H1 (cell line): ENCODE measurements around the gene LYPD3. TPM values are rescaled to one million over a fixed set of nuclear protein-coding genes. Genes with fewer than 3 reads are reported as not detected.

Experiments used
- CTCF ChIA-PET: fragments of 300-600 bp; sonication (Branson Sonifier 250); formaldehyde crosslinking; loops from one replicate; lab custom pipeline; 2021; ENCODE audit not compliant: partially characterized antibody; lab: Charles Lee
- POLR2A ChIA-PET: fragments of 300-600 bp; sonication (Branson Sonifier 250); formaldehyde crosslinking; loops from one replicate; lab custom pipeline; 2021; ENCODE audit warnings: inconsistent platforms; ENCODE audit not compliant: partially characterized antibody; lab: Charles Lee
- DNase-seq, 2 experiments: peaks; one replicate each; pipeline versions ENCODE4 v3.0.0 to v3.0.0-alpha.2; 2010 to 2022; ENCODE audit warnings: low spot score in 2 of 2, low read depth in 1 of 2, mixed read lengths in 1 of 2
- FAIRE-seq: peaks from 2 replicates; lab custom pipeline; 2011; peaks lifted over from hg19 to GRCh38; lab: Jason Lieb, UNC
- H2AFZ ChIP-seq: 2 replicates; pipeline ENCODE4 v1.8.1; 2012; ENCODE audit warnings: low read length, inconsistent platforms
- H2AK5ac ChIP-seq: 2 replicates; pipeline ENCODE4 v1.6.1; 2013; ENCODE audit warnings: low read depth, low read length
- H2BK120ac ChIP-seq: replicated peaks from 2 replicates; pipeline ENCODE3; 2013; ENCODE audit warnings: low read depth, low read length, inconsistent platforms
- H2BK12ac ChIP-seq: 2 replicates; pipeline ENCODE4 v1.6.1; 2013; ENCODE audit warnings: low read depth, low read length
- H2BK15ac ChIP-seq: 2 replicates; pipeline ENCODE4 v1.6.1; 2013; ENCODE audit warnings: low read length
- H2BK20ac ChIP-seq: 2 replicates; pipeline ENCODE4 v1.6.1; 2013; ENCODE audit warnings: low read length
- H2BK5ac ChIP-seq: 2 replicates; pipeline ENCODE4 v1.6.1; 2013; ENCODE audit warnings: low read depth, low read length
- H3K14ac ChIP-seq: 2 replicates; pipeline ENCODE4 v1.6.1; 2013; ENCODE audit warnings: inconsistent platforms; ENCODE audit not compliant: insufficient read length
- H3K18ac ChIP-seq: 2 replicates; pipeline ENCODE4 v1.6.1; 2013; ENCODE audit warnings: low read length; ENCODE audit errors: extremely low read depth
- H3K23ac ChIP-seq: 2 replicates; pipeline ENCODE4 v1.6.1; 2013; ENCODE audit warnings: inconsistent platforms; ENCODE audit not compliant: insufficient read length
- H3K23me2 ChIP-seq: 2 replicates; pipeline ENCODE4 v1.6.1; 2013; ENCODE audit warnings: low read depth, low read length
- H3K27ac ChIP-seq: 2 replicates; pipeline ENCODE4 v1.6.1; 2011; ENCODE audit warnings: low read depth, low read length, inconsistent platforms
- H3K27me3 ChIP-seq, 4 experiments: replicated peaks in 1 of 4; 1 replicate in 1 of 4; 2 replicates in 3 of 4; pipeline versions ENCODE4 v1.6.1 to v1.8.1; 2011 to 2013; ENCODE audit warnings: low read length in 3 of 4, mild to moderate bottlenecking in 3 of 4, inconsistent platforms in 2 of 4, mixed read lengths in 2 of 4, moderate library complexity in 1 of 4; ENCODE audit not compliant: control insufficient read depth in 3 of 4, insufficient read depth in 3 of 4; ENCODE audit errors: extremely low read depth in 1 of 4
- H3K36me3 ChIP-seq, 4 experiments: 2 replicates each; pipeline versions ENCODE4 v1.6.1 to v1.8.1; 2011 to 2013; ENCODE audit warnings: mild to moderate bottlenecking in 4 of 4, low read length in 3 of 4, moderate library complexity in 2 of 4, control low read depth in 1 of 4, inconsistent platforms in 1 of 4; ENCODE audit not compliant: insufficient read depth in 4 of 4, control insufficient read depth in 2 of 4
- H3K4ac ChIP-seq: replicated peaks from 2 replicates; pipeline ENCODE3; 2013; ENCODE audit warnings: low read length, low read depth, mixed read lengths, inconsistent platforms; ENCODE audit not compliant: insufficient read length
- H3K4me1 ChIP-seq, 4 experiments: replicated peaks in 1 of 4; 1 replicate in 1 of 4; 2 replicates in 3 of 4; pipeline versions ENCODE4 v1.6.1 to v1.8.1; 2011 to 2013; ENCODE audit warnings: low read length in 3 of 4, inconsistent platforms in 2 of 4, mixed read lengths in 1 of 4; ENCODE audit not compliant: insufficient read depth in 4 of 4, control insufficient read depth in 3 of 4
- H3K4me2 ChIP-seq, 2 experiments: 2 replicates each; pipeline versions ENCODE4 v1.6.1 to v1.8.1; 2011 to 2013; ENCODE audit warnings: low read depth in 2 of 2, low read length in 2 of 2, control low read depth in 1 of 2, inconsistent platforms in 1 of 2, mild to moderate bottlenecking in 1 of 2; ENCODE audit not compliant: insufficient read depth in 1 of 2
- H3K4me3 ChIP-seq, 4 experiments: fragments of 200-600, 300-600 bp in 1 of 4; sonication (generic), shearing (Covaris generic), sonication (Bioruptor Twin) in 1 of 4; 2 replicates each; pipeline versions ENCODE4 v1.5.1 to v1.8.1; 2011 to 2016; ENCODE audit warnings: low read length in 4 of 4, low read depth in 3 of 4, control low read depth in 2 of 4, inconsistent platforms in 2 of 4, mild to moderate bottlenecking in 2 of 4, mixed read lengths in 1 of 4, moderate library complexity in 1 of 4; ENCODE audit not compliant: insufficient read depth in 2 of 4; ENCODE audit errors: extremely low read depth in 1 of 4
- H3K56ac ChIP-seq: replicated peaks from 2 replicates; pipeline ENCODE3; 2013; ENCODE audit warnings: low read depth, mild to moderate bottlenecking, mixed read lengths, low read length, inconsistent platforms; ENCODE audit not compliant: insufficient read length
- H3K79me1 ChIP-seq: 2 replicates; pipeline ENCODE4 v1.6.1; 2013; ENCODE audit warnings: low read depth, low read length, control low read depth
- H3K79me2 ChIP-seq, 2 experiments: 2 replicates each; pipeline versions ENCODE4 v1.6.1 to v1.8.1; 2012 to 2013; ENCODE audit warnings: low read length in 2 of 2, mild to moderate bottlenecking in 2 of 2, inconsistent platforms in 1 of 2; ENCODE audit not compliant: insufficient read depth in 2 of 2, control insufficient read depth in 1 of 2
- H3K9ac ChIP-seq, 4 experiments: replicated peaks in 1 of 4; 1 replicate in 1 of 4; 2 replicates in 3 of 4; pipeline versions ENCODE4 v1.6.1 to v1.8.1; 2011 to 2013; ENCODE audit warnings: low read depth in 3 of 4, low read length in 3 of 4, control low read depth in 2 of 4, mild to moderate bottlenecking in 2 of 4, moderate library complexity in 2 of 4, inconsistent platforms in 1 of 4; ENCODE audit errors: extremely low read depth in 1 of 4
- H3K9me3 ChIP-seq, 2 experiments: 2 replicates each; pipeline versions ENCODE4 v1.6.1 to v1.8.1; 2012 to 2013; ENCODE audit warnings: mild to moderate bottlenecking in 2 of 2, moderate library complexity in 2 of 2, control low read depth in 1 of 2, inconsistent platforms in 1 of 2, low read depth in 1 of 2, low read length in 1 of 2, mixed read lengths in 1 of 2; ENCODE audit not compliant: insufficient read depth in 2 of 2
- H4K20me1 ChIP-seq, 2 experiments: replicated peaks in 1 of 2; 2 replicates each; pipeline versions ENCODE3 to v1.8.1; 2011 to 2013; ENCODE audit warnings: inconsistent platforms in 2 of 2, low read length in 2 of 2, mild to moderate bottlenecking in 1 of 2; ENCODE audit not compliant: insufficient read depth in 2 of 2, control insufficient read depth in 1 of 2
- H4K5ac ChIP-seq: 2 replicates; pipeline ENCODE4 v1.6.1; 2013; ENCODE audit warnings: low read length, low read depth, mixed read lengths, inconsistent platforms; ENCODE audit not compliant: insufficient read length
- H4K8ac ChIP-seq: 2 replicates; pipeline ENCODE4 v1.8.0; 2013; ENCODE audit warnings: mild to moderate bottlenecking, moderate library complexity, low read length, inconsistent platforms; ENCODE audit not compliant: insufficient read depth; ENCODE audit errors: extremely low read depth
- H4K91ac ChIP-seq: replicated peaks from 2 replicates; pipeline ENCODE3; 2013; ENCODE audit warnings: low read length, mixed read lengths, inconsistent platforms; ENCODE audit not compliant: insufficient read length
- CBX5 ChIP-seq: fragments of 300-800, 300-1000 bp; sonication (generic); IDR thresholded peaks from 2 replicates; pipeline ENCODE4 v1.7.1; 2016; ENCODE audit warnings: antibody characterized with exemption, low read length, low read depth
- CHD1 ChIP-seq: IDR thresholded peaks from 2 replicates; pipeline ENCODE4 v1.6.1; 2012; ENCODE audit warnings: low read depth, low read length, improper control_type of control experiment
- CREB1 ChIP-seq: IDR thresholded peaks from 2 replicates; pipeline ENCODE4 v1.6.1; 2012; ENCODE audit warnings: inconsistent platforms
- FOSL1 ChIP-seq: IDR thresholded peaks from 2 replicates; pipeline ENCODE4 v1.6.1; 2011; ENCODE audit warnings: mild to moderate bottlenecking, low read depth, low read length, moderate library complexity; ENCODE audit not compliant: insufficient read depth
- HDAC2 ChIP-seq, 2 experiments: fragments of 300-600 bp in 1 of 2; sonication (generic) in 1 of 2; IDR thresholded peaks; 2 replicates each; pipeline ENCODE4 v1.6.1; 2011 to 2012; ENCODE audit warnings: low read depth in 2 of 2, low read length in 2 of 2, mild to moderate bottlenecking in 2 of 2, moderate library complexity in 2 of 2, borderline replicate concordance in 1 of 2, inconsistent platforms in 1 of 2
- JUN ChIP-seq: IDR thresholded peaks from 2 replicates; pipeline ENCODE4 v1.6.1; 2011; ENCODE audit warnings: low read depth, mild to moderate bottlenecking, improper control_type of control experiment, low read length
- RBBP5 ChIP-seq: IDR thresholded peaks from 2 replicates; pipeline ENCODE4 v1.7.1; 2012; ENCODE audit warnings: low read depth, mild to moderate bottlenecking, inconsistent platforms, low read length, moderate library complexity, borderline replicate concordance
- RFX5 ChIP-seq: IDR thresholded peaks from 2 replicates; pipeline ENCODE4 v1.6.1; 2011; ENCODE audit warnings: low read depth, low read length, improper control_type of control experiment, borderline replicate concordance
- RNF2 ChIP-seq: fragments of 200-900, 300-1000 bp; sonication (generic); IDR thresholded peaks from 2 replicates; pipeline ENCODE4 v1.7.1; 2016; ENCODE audit warnings: borderline replicate concordance, low read depth, mild to moderate bottlenecking, antibody characterized with exemption, low read length; ENCODE audit not compliant: poor library complexity, severe bottlenecking; ENCODE audit errors: missing control alignments
- SP2 ChIP-seq: IDR thresholded peaks from 2 replicates; pipeline ENCODE4 v1.6.1; 2012; ENCODE audit warnings: mild to moderate bottlenecking, low read length, inconsistent platforms
- TCF12 ChIP-seq: IDR thresholded peaks from 2 replicates; pipeline ENCODE4 v1.6.1; 2011; ENCODE audit warnings: low read depth, mild to moderate bottlenecking, low read length
- TEAD4 ChIP-seq: IDR thresholded peaks from 2 replicates; pipeline ENCODE4 v1.6.1; 2012; ENCODE audit warnings: low read depth, low read length, inconsistent platforms, mixed read lengths
- USF2 ChIP-seq: IDR thresholded peaks from 2 replicates; pipeline ENCODE4 v1.6.1; 2011; ENCODE audit warnings: low read length, improper control_type of control experiment
- WGBS, 2 experiments: shearing (Covaris generic) in 1 of 2; methylation state at CpG; one replicate each; pipeline versions ENCODE4 v1.1.6 to v1.1.7; 2013 to 2015; ENCODE audit warnings: low lambda C conversion rate in 2 of 2, mixed read lengths in 2 of 2, inconsistent platforms in 1 of 2, low coverage in 1 of 2, missing lambda C conversion rate in 1 of 2; ENCODE audit not compliant: insufficient replicate concordance in 2 of 2, insufficient coverage in 1 of 2, insufficient read length in 1 of 2; ENCODE audit errors: extremely low coverage in 1 of 2, missing lambda C conversion rate in 1 of 2; 5-methylcytosine and 5-hydroxymethylcytosine counted together
- polyA plus RNA-seq, 7 experiments: library from polyadenylated mRNA; depleted of rRNA in 3 of 7; stranded (reverse) in 5 of 7; unstranded in 2 of 7; fragments of >200 nt in 5 of 7; fragments of 200-250 nt in 2 of 7; gene quantifications; 1 replicate in 5 of 7; 2 replicates in 1 of 7; 4 replicates in 1 of 7; pipeline versions ENCODE4 v1.2.1 to v1.2.3, GENCODE V29; 2011 to 2013; ENCODE audit warnings: missing spikeins in 2 of 7, mixed read lengths in 2 of 7
- total RNA-seq: library from RNA; stranded (reverse); fragmentation: NEBNext Ultra II Directional; extraction: Animal tissue kit (Norgen Biotek cat#: 25700); gene quantifications from 2 replicates; pipeline ENCODE4 v1.2.1, GENCODE V29; 2021

The LYPD3 gene
- total and polyA plus RNA-seq, 2 of the 8 experiments (the other 6 are each of a cell fraction or from before 2014, with no cell fraction given): 4.1 to 16.4 TPM

GRCh38 chr19:43495082-43495481, 29.7 kb upstream of the LYPD3 start:
- FAIRE-seq: no peak
- Histone ChIP-seq H3K23ac (no peak overlapping the region), H4K91ac (no peak overlapping the region), H2BK5ac (no peak overlapping the region), H3K27ac (no peak overlapping the region), H3K79me1 (no peaks in the 10 kb centered on the region), H2BK120ac (no peak overlapping the region), H2AFZ (no peak overlapping the region), H3K4me3 (no peak overlapping the region), H4K8ac (no peak overlapping the region), H3K36me3 (peaks cover 0 to 8% (median 2%) of the 10 kb centered on the region in 4 experiments; a peak in 3 of 8 replicates), H3K9ac (no peak overlapping the region), H3K14ac (no peak overlapping the region), H2BK20ac (no peak overlapping the region), H3K9me3 (no peaks in the 10 kb centered on the region), H3K79me2 (no peaks in the 10 kb centered on the region), H3K4me1 (no peaks in the 10 kb centered on the region; a peak in 1 of 7 replicates), H3K23me2 (no peaks in the 10 kb centered on the region; the same call in 1 of the 2 replicates), H4K5ac (no peak overlapping the region), H2BK12ac (no peak overlapping the region), H3K56ac (no peak overlapping the region), H2AK5ac (no peak overlapping the region), H3K4me2 (no peak overlapping the region), H4K20me1 (no peaks in the 10 kb centered on the region), H3K4ac (no peak overlapping the region), H2BK15ac (no peak overlapping the region), H3K18ac (no peak overlapping the region), H3K27me3 (no peaks in the 10 kb centered on the region)
- WGBS, 2 experiments: 86% methylated on average over 7 of the region's 8 CpGs; no CpG with 5 or more reads in 1 of the 2 experiments
- DNase-seq: no peak
- TF ChIP-seq CHD1: no peak
- no peak for TF ChIP-seq CREB1
- TF ChIP-seq USF2: no peak
- no peak for TF ChIP-seq TCF12
- TF ChIP-seq CBX5: no peak
- TF ChIP-seq TEAD4: no peak
- TF ChIP-seq JUN: no peak
- TF ChIP-seq SP2: no peak
- no peak for TF ChIP-seq RBBP5
- no peak for TF ChIP-seq HDAC2 (IDR thresholded peaks at IDR 0.05; ENCODE audit: borderline replicate concordance in 1 of 2, low read depth in 2 of 2, low read length in 2 of 2)
- no peak for TF ChIP-seq FOSL1
- no peak for TF ChIP-seq RFX5
- no peak for TF ChIP-seq RNF2
- POLR2A ChIA-PET: interaction anchor here (0.7 to 1.7 kb wide), 2 partner anchors 13 to 20 kb away, joined by 3 to 5 read pairs; no protein-coding TSS in a partner anchor
- CTCF ChIA-PET: interaction anchor here (0.9 to 4.3 kb wide), 4 partner anchors 9 to 48 kb away, joined by 3 to 19 read pairs (median 6); partner anchors contain the start of gene PHLDB3
